Non-pigmented ciliary epithelial cell (primary cell): Measurements from ENCODE around the gene PCDHA4.
"Not testable (repeated sequence)": the region's sequence is repeated elsewhere in the genome, so short reads cannot be mapped to it uniquely, and the experiment has no call there.

Experiments
- DNase-seq: peaks from one replicate; pipeline ENCODE4 v3.0.0-alpha.2; 2010; ENCODE audit warnings: low read depth

The PCDHA4 gene

DNA sequence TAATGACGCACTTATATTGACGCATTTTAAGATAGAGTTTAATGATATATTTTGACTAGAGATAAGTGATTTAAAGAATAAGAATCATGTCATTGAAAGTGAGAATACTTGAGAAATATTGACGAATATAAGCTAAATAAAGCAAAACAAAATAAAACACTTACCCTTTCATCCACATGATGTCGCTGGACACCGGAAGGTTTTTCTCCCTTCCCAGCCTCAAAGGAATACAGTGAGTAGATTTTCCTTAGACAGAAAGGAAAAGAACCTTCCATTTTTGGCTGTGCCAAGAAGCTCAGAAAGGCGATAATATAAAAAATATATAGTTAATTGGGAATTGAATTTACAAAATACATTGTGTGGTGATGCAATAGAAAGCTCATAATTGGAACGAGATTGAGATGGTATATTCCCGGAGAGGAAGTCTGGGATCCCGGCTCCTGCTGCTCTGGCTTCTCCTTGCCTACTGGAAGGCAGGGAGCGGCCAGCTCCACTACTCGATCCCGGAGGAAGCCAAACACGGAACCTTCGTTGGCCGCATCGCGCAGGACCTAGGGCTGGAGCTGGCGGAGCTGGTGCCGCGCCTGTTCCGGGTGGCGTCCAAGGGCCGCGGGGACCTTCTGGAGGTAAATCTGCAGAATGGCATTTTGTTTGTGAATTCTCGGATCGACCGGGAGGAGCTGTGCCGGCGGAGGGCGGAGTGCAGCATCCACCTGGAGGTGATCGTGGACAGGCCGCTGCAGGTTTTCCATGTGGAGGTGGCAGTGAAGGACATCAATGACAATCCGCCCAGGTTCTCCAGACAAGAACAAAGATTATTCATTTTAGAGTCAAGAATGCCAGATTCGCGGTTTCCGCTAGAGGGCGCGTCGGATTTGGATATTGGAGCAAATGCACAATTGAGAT is 14.8 kb downstream of the PCDHA4 start, which contains the start of gene PCDHA5:
TSS of gene PCDHA5 (plus strand) at position 239 of the 906 bp plus-strand sequence.
- no peak for DNase-seq

GRCh38 chr5:140822281-140822629 is 15.4 kb downstream of the PCDHA4 start:
- DNase-seq = no peak

- not testable (repeated sequence) for DNase-seq
These were observed 16.1 kb downstream of the PCDHA4 start for GRCh38 chr5:140822969-140823368.

GRCh38 chr5:140823475-140823874 is 16.6 kb downstream of the PCDHA4 start:
- DNase-seq = no peak

DNA sequence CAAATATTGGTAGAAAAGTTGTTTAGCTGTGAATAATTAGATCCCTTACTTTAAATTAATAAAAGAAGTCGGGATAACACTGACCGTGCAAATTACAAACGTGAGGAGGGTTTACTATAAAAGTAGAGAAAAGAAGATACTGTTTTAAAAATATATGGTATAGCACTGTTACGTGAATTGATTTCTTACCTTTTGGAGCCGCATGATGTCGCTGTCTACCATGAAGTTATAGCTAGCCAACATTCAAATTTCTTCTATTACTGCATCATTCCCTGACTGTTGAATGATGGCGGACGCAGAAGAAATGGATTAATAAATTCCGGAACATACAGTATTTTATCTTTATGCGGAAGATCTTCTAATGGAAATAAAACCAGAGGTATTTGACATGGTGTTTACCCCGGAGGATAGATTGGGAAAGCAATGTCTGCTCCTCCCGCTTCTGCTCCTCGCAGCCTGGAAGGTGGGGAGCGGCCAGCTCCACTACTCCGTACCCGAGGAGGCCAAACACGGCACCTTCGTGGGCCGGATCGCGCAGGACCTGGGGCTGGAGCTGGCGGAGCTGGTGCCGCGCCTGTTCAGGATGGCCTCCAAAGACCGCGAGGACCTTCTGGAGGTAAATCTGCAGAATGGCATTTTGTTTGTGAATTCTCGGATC is 21.0 kb downstream of the PCDHA4 start, which contains the start of gene PCDHA6:
TSS of gene PCDHA6 (plus strand) at position 257 of the 658 bp plus-strand sequence. CDS start at position 389, 132 bp downstream.
- DNase-seq = no peak

- no peak for DNase-seq
These were observed 21.5 kb downstream of the PCDHA4 start for GRCh38 chr5:140828362-140828737.

GRCh38 chr5:140829511-140830501 is 22.9 kb downstream of the PCDHA4 start:
- DNase-seq = not testable (repeated sequence)

DNA sequence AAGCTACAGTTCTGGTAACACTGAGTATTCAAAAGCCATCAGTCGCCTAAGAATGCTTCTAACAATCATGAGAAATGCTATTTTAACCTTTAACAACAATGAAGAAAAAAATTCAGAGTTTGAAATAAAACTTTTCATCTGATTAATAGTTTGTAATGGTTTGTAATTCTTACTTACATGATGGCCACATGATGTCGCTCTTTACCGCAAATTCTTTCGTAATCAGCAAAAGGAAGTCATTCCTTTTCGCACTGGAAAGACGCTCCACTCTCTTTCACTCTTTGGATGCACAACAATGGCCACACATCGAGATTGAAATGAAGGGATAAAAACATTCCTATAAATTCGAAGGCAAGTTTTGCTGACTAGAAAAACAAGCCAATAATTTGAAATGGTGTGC is 27.1 kb downstream of the PCDHA4 start, which contains the start of gene PCDHA7:
TSS of gene PCDHA7 (plus strand) at position 277 of the 400 bp plus-strand sequence. CDS start at position 392, 115 bp downstream.
- DNase-seq = no peak

- DNase-seq = not testable (repeated sequence)
These were observed 27.7 kb downstream of the PCDHA4 start for GRCh38 chr5:140834439-140835008.

GRCh38 chr5:140835622-140836510 is 29.0 kb downstream of the PCDHA4 start:
- DNase-seq = no peak

DNA sequence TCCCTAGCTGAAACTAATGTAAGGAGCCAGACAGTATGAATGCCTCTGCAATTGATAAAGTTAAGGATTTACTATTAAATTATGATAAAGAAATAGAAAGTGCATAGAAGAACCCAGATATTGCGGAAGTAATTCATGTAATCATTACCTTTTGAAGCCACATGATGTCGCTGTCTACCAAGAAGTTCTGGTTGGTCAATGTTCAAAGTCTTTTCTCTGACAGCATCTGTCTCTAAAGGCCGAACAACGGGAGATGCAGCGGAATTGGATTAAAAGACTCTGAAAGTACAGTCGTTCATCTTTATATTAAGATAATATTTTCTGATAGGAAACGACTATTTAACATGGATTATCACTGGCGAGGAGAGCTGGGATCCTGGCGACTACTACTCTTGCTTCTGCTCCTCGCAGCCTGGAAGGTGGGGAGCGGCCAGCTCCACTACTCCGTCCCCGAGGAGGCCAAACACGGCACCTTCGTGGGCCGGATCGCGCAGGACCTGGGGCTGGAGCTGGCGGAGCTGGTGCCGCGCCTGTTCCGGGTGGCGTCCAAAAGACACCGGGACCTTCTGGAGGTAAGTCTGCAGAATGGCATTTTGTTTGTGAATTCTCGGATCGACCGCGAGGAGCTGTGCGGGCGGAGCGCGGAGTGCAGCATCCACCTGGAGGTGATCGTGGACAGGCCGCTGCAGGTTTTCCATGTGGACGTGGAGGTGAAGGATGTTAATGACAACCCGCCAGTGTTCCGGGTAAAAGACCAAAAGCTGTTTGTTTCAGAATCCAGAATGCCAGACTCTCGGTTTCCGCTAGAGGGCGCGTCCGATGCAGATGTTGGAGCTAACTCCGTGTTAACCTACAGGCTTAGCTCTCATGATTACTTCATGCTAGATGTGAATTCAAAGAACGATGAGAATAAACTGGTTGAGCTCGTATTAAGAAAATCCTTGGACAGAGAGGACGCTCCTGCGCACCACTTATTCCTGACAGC is 34.4 kb downstream of the PCDHA4 start, which contains the start of gene PCDHA8:
TSS of gene PCDHA8 (plus strand) at position 210 of the 985 bp plus-strand sequence. CDS start at position 345, 135 bp downstream.
- no peak for DNase-seq

- no peak for DNase-seq
These were observed 36.2 kb downstream of the PCDHA4 start for GRCh38 chr5:140842798-140843733.

DNA sequence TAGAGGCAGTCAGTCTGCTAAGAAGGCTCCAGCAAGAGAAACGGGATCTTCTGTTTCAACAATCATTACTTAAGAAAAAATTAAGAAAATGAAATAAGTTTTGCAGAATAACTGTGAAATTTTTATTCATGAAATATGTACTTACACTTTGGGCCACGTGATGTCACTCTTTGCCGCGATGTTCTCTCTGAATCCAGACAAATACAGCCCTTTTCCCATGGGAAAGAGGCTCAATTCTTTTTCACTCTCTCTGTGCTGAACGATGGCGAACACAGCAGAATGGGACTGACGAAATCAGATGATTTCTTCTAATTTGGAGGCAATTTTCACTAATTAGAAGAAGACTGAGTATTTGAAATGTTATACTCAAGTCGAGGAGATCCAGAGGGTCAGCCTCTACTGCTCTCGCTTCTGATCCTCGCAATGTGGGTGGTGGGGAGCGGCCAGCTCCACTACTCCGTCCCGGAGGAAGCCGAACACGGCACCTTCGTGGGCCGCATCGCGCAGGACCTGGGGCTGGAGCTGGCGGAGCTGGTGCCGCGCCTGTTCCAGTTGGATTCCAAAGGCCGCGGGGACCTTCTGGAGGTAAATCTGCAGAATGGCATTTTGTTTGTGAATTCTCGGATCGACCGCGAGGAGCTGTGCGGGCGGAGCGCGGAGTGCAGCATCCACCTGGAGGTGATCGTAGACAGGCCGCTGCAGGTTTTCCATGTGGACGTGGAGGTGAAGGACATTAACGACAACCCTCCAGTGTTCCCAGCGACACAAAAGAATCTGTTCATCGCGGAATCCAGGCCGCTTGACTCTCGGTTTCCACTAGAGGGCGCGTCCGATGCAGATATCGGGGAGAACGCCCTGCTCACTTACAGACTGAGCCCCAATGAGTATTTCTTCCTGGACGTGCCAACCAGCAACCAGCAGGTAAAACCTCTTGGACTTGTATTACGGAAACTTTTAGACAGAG is 41.6 kb downstream of the PCDHA4 start, which contains the start of gene PCDHA9:
TSS of gene PCDHA9 (plus strand) at position 244 of the 964 bp plus-strand sequence. CDS start at position 358, 114 bp downstream.
- DNase-seq = not testable (repeated sequence)

DNA sequence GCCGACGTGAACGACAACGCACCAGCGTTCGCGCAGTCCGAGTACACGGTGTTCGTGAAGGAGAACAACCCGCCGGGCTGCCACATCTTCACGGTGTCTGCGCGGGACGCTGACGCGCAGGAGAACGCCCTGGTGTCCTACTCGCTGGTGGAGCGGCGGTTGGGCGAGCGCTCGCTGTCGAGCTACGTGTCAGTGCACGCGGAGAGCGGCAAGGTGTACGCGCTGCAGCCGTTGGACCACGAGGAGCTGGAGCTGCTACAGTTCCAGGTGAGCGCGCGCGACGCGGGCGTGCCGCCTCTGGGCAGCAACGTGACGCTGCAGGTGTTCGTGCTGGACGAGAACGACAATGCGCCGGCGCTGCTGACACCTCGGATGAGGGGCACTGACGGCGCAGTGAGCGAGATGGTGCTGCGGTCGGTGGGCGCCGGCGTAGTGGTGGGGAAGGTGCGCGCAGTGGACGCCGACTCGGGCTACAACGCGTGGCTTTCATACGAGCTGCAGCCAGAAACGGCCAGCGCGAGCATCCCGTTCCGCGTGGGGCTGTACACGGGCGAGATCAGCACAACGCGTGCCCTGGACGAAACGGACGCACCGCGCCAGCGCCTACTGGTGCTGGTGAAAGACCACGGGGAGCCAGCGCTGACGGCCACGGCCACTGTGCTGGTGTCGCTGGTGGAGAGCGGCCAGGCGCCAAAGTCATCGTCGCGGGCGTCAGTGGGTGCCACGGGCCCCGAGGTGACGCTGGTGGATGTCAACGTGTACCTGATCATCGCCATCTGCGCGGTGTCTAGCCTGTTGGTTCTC is 43.2 kb downstream of the PCDHA4 start:
- not testable (repeated sequence) for DNase-seq
